ENCODE data around the gene ZSWIM4. TPM values are rescaled to one million over a fixed set of nuclear protein-coding genes. Genes with fewer than 3 reads are reported as not detected.

The ZSWIM4 gene
- total RNA-seq, 1 donor from 2014 or later, result 23.6 TPM

- H3K27ac Mint-ChIP-seq, result peak within 1 kb of the TSS; percentile 68
- no peaks in the 10 kb centered on the region for H3K9me3 Mint-ChIP-seq
- H3K27me3 Mint-ChIP-seq (ENCODE audit: low read depth), result no peaks in the 10 kb centered on the region
- DNase-seq (ENCODE audit: low spot score in 2 of 2, unreplicated experiment in 2 of 2), result peak in 1 of 2 experiments; percentile 70
- no peak for TF ChIP-seq CTCF (IDR thresholded peaks at IDR 0.05; ENCODE audit: unreplicated experiment)
- H3K4me1 Mint-ChIP-seq, result peaks cover 8% of the 10 kb centered on the region
- H3K36me3 Mint-ChIP-seq, result peaks cover 13% of the 10 kb centered on the region
- H3K4me3 Mint-ChIP-seq, result peak within 1 kb of the TSS; percentile 71
These were observed 31.0 kb upstream of the ZSWIM4 start, which contains the start of gene MRI1 for GRCh38 chr19:13764101-13764807. Gene MRI1 (plus strand): TSS chr19:13764522. CDS start chr19:13764589, 67 bp downstream.

GRCh38 chr19:13764821-13765394 lies 30.3 kb upstream of the ZSWIM4 start:
- Mint-ChIP-seq H3K36me3 (peaks cover 13% of the 10 kb centered on the region), H3K4me1 (peaks cover 8% of the 10 kb centered on the region), H3K27ac (peak overlapping the region; percentile 68), H3K4me3 (peak overlapping the region; percentile 71), H3K27me3 (ENCODE audit: low read depth) (no peaks in the 10 kb centered on the region), H3K9me3 (no peaks in the 10 kb centered on the region)
- no peak for TF ChIP-seq CTCF (IDR thresholded peaks at IDR 0.05; ENCODE audit: unreplicated experiment)
- peak in 1 of 2 experiments; percentile 50 for DNase-seq (ENCODE audit: low spot score in 2 of 2, unreplicated experiment in 2 of 2)

GRCh38 chr19:13765395-13766094 lies 29.7 kb upstream of the ZSWIM4 start:
- no peaks in the 10 kb centered on the region for H3K27me3 Mint-ChIP-seq (ENCODE audit: low read depth)
- H3K9me3 Mint-ChIP-seq, result no peaks in the 10 kb centered on the region
- peaks cover 8% of the 10 kb centered on the region for H3K4me1 Mint-ChIP-seq
- H3K4me3 Mint-ChIP-seq, result peak overlapping the region; percentile 71
- no peak for DNase-seq (ENCODE audit: low spot score in 2 of 2, unreplicated experiment in 2 of 2)
- H3K36me3 Mint-ChIP-seq, result peaks cover 16% of the 10 kb centered on the region
- peak overlapping the region; percentile 68 for H3K27ac Mint-ChIP-seq
- TF ChIP-seq CTCF (IDR thresholded peaks at IDR 0.05; ENCODE audit: unreplicated experiment), result no peak

GRCh38 chr19:13766095-13766481 lies 29.2 kb upstream of the ZSWIM4 start:
- TF ChIP-seq CTCF (IDR thresholded peaks at IDR 0.05; ENCODE audit: unreplicated experiment), result no peak
- no peak overlapping the region for H3K27ac Mint-ChIP-seq
- no peaks in the 10 kb centered on the region for H3K9me3 Mint-ChIP-seq
- H3K4me3 Mint-ChIP-seq, result no peak overlapping the region
- H3K36me3 Mint-ChIP-seq, result peaks cover 16% of the 10 kb centered on the region
- DNase-seq (ENCODE audit: low spot score in 2 of 2, unreplicated experiment in 2 of 2), result no peak
- no peaks in the 10 kb centered on the region for H3K27me3 Mint-ChIP-seq (ENCODE audit: low read depth)
- H3K4me1 Mint-ChIP-seq, result peaks cover 8% of the 10 kb centered on the region

- TF ChIP-seq CTCF (IDR thresholded peaks at IDR 0.05; ENCODE audit: unreplicated experiment), result no peak
- H3K36me3 Mint-ChIP-seq, result peaks cover 11% of the 10 kb centered on the region
- no peak overlapping the region for H3K27ac Mint-ChIP-seq
- DNase-seq (ENCODE audit: low spot score in 2 of 2, unreplicated experiment in 2 of 2), result no peak
- H3K4me1 Mint-ChIP-seq, result peaks cover 8% of the 10 kb centered on the region
- no peaks in the 10 kb centered on the region for H3K27me3 Mint-ChIP-seq (ENCODE audit: low read depth)
- H3K9me3 Mint-ChIP-seq, result no peaks in the 10 kb centered on the region
- no peak overlapping the region for H3K4me3 Mint-ChIP-seq
These were observed 26.7 kb upstream of the ZSWIM4 start for GRCh38 chr19:13768510-13768909.

Measured in mesothelial cell of epicardium (in vitro differentiated cells).